ENCODE results near the gene PACRG. TPM values are rescaled to one million over a fixed set of nuclear protein-coding genes. Genes with fewer than 3 reads are reported as not detected.

PACRG gene
- total and polyA plus RNA-seq, 2 of the 13 experiments (the other 11 are each of a cell fraction or from before 2014, with no cell fraction given): 0.13 TPM; not detected in 1

- Histone ChIP-seq H3K9me3 (ENCODE audit: low read length) (no peaks in the 10 kb centered on the region), H3K27ac (ENCODE audit: extremely low read length, insufficient read depth, low read length) (no peak overlapping the region), H3K36me3 (replicated peaks in 1 of 2; ENCODE audit: control insufficient read depth in 1 of 2, insufficient read depth in 2 of 2, low read length in 2 of 2) (no peaks in the 10 kb centered on the region), H3K9ac (ENCODE audit: insufficient read depth, low read depth, low read length) (no peak overlapping the region), H3K4me3 (replicated peaks in 1 of 3; ENCODE audit: insufficient read depth in 1 of 3, low read depth in 2 of 3, low read length in 3 of 3) (no peak overlapping the region), H3K4me1 (ENCODE audit: insufficient read depth, low read length) (peaks cover 18% of the 10 kb centered on the region), H3K27me3 (ENCODE audit: control insufficient read depth in 1 of 2, insufficient read depth in 2 of 2, low read length in 2 of 2) (peaks cover 0 to 20% of the 10 kb centered on the region in 2 experiments; a peak in 3 of 5 replicates), H4K20me1 (ENCODE audit: insufficient read depth, low read length) (no peaks in the 10 kb centered on the region), H3K4me2 (ENCODE audit: low read depth, low read length) (no peak overlapping the region), H3K79me2 (ENCODE audit: insufficient read depth, low read length) (no peaks in the 10 kb centered on the region), H2AFZ (ENCODE audit: low read length) (no peak overlapping the region)
- no TSS peak for BruUV-seq (replicated peaks)
- ATAC-seq (no peak), DNase-seq (ENCODE audit: low spot score) (no peak), FAIRE-seq (no peak)
- TF ChIP-seq ZNF496 (CRISPR knock-in tag; IDR thresholded peaks at IDR 0.05; ENCODE audit: insufficient replicate concordance): no peak
- TF ChIP-seq CCAR2 (optimal IDR thresholded peaks at IDR 0.05; ENCODE audit: low read depth, low read length): no peak
- TF ChIP-seq HMGXB4 (CRISPR knock-in tag; IDR thresholded peaks at IDR 0.05; ENCODE audit: borderline replicate concordance in 1 of 2, low read depth in 1 of 2): no peak
- TF ChIP-seq NFKB2 (CRISPR knock-in tag; IDR thresholded peaks at IDR 0.05; ENCODE audit: borderline replicate concordance): no peak
- no peak for TF ChIP-seq ZNF761 (CRISPR knock-in tag; conservative IDR thresholded peaks at IDR 0.05)
- TF ChIP-seq KAT7 (CRISPR knock-in tag; IDR thresholded peaks at IDR 0.05; ENCODE audit: borderline replicate concordance): no peak
- no peak for TF ChIP-seq ZZZ3 (CRISPR knock-in tag; IDR thresholded peaks at IDR 0.05; ENCODE audit: borderline replicate concordance)
- no peak for TF ChIP-seq ZNF557 (CRISPR knock-in tag; IDR thresholded peaks at IDR 0.05)
- TF ChIP-seq NFRKB (IDR thresholded peaks at IDR 0.05): no peak
- no peak for TF ChIP-seq FOXA3 (CRISPR knock-in tag; IDR thresholded peaks at IDR 0.05)
- in situ Hi-C loops (cut with HindIII; ENCODE audit: extremely low pct_ligation_motif_present, low pct_unique_long_range_greater_than_20kb) (loop anchor here (5.0 to 25.0 kb wide), 4 partner anchors 225 to 930 kb away; no protein-coding TSS in a partner anchor), intact Hi-C loops (cut with micrococcal nuclease; ENCODE audit: unreplicated experiment) (loop anchor here (5.0 kb wide), 2 partner anchors 925 to 1745 kb away; no protein-coding TSS in a partner anchor)
- ChIA-PET POLR2A (no interaction called here), CTCF (ENCODE audit: low intra/inter-chr PET ratio, low total read pairs) (no interaction called here)
- 77% methylated on average over 7 of the region's 7 CpGs for WGBS (ENCODE audit: low lambda C conversion rate)
Measured at GRCh38 chr6:163182696-163183095, 454.9 kb downstream of the PACRG start.
